Fibroblast of lung (primary cell): ENCODE results near the gene KRT37. TPM values are rescaled to one million over a fixed set of nuclear protein-coding genes. Genes with fewer than 3 reads are reported as not detected.

Experiments used
- DNase-seq, 2 donors: peaks; one replicate each; pipeline versions ENCODE4 v3.0.0 to v3.0.0-alpha.2; 2010; ENCODE audit warnings: low read depth in 2 of 2
- H2AFZ ChIP-seq: 2 replicates; pipeline ENCODE4 v1.5.1; 2012; ENCODE audit warnings: low read length, control low read depth, inconsistent platforms
- H3K27ac ChIP-seq: 2 replicates; pipeline ENCODE4 v1.5.1; 2011; ENCODE audit warnings: low read length, control low read depth; ENCODE audit not compliant: insufficient read depth
- H3K27me3 ChIP-seq: 2 replicates; pipeline ENCODE4 v1.5.1; 2011; ENCODE audit warnings: mild to moderate bottlenecking, low read length; ENCODE audit not compliant: control insufficient read depth, insufficient read depth
- H3K36me3 ChIP-seq: 2 replicates; pipeline ENCODE4 v1.5.1; 2011; ENCODE audit warnings: low read length; ENCODE audit not compliant: control insufficient read depth, insufficient read depth
- H3K4me1 ChIP-seq: 2 replicates; pipeline ENCODE4 v1.5.1; 2011; ENCODE audit warnings: low read length; ENCODE audit not compliant: control insufficient read depth, insufficient read depth; ENCODE audit errors: extremely low read depth
- H3K4me2 ChIP-seq: 2 replicates; pipeline ENCODE4 v1.5.1; 2011; ENCODE audit warnings: low read length, control low read depth; ENCODE audit not compliant: insufficient read depth; ENCODE audit errors: extremely low read depth
- H3K4me3 ChIP-seq, 4 experiments: fragments of 200-600 bp in 1 of 4; sonication (generic) in 1 of 4; replicated peaks in 1 of 4; 2 replicates each; pipeline ENCODE4 v1.5.1; 2011 to 2016; ENCODE audit warnings: low read length in 4 of 4, low read depth in 3 of 4, mild to moderate bottlenecking in 3 of 4, control low read depth in 2 of 4, inconsistent platforms in 1 of 4, mixed read lengths in 1 of 4; ENCODE audit not compliant: insufficient read depth in 1 of 4; ENCODE audit errors: control extremely low read depth in 1 of 4
- H3K79me2 ChIP-seq: 2 replicates; pipeline ENCODE4 v1.5.1; 2012; ENCODE audit warnings: mild to moderate bottlenecking, low read length, inconsistent platforms; ENCODE audit not compliant: control insufficient read depth, insufficient read depth
- H3K9ac ChIP-seq: 2 replicates; pipeline ENCODE4 v1.5.1; 2011; ENCODE audit warnings: mild to moderate bottlenecking, low read length, control low read depth; ENCODE audit not compliant: insufficient read depth
- H3K9me3 ChIP-seq: 2 replicates; pipeline ENCODE4 v1.5.1; 2012; ENCODE audit warnings: low read depth, low read length; ENCODE audit not compliant: control insufficient read depth, insufficient read depth
- H4K20me1 ChIP-seq: 2 replicates; pipeline ENCODE4 v1.5.1; 2011; ENCODE audit warnings: low read length; ENCODE audit not compliant: control insufficient read depth, insufficient read depth; ENCODE audit errors: extremely low read depth
- EZH2 ChIP-seq: IDR thresholded peaks from 2 replicates; pipeline ENCODE4 v1.5.1; 2012; ENCODE audit warnings: low read length, control low read depth, mild to moderate bottlenecking; ENCODE audit errors: missing control alignments
- polyA plus RNA-seq, 2 donors: library from polyadenylated mRNA; depleted of rRNA in 1 of 2; stranded (reverse) in 1 of 2; unstranded in 1 of 2; fragments of >200 nt; gene quantifications; 2 replicates each; pipeline ENCODE4 v1.2.1, GENCODE V29; 2011 to 2012; ENCODE audit warnings: missing spikeins in 1 of 2
- total RNA-seq: library from RNA; depleted of rRNA; stranded (reverse); fragments of >200 nt; gene quantifications from 2 replicates; pipeline ENCODE4 v1.2.1, GENCODE V29; 2014
- TF ChIP-seq, protein P1 (sequence below), 2 donors: IDR thresholded peaks in 1 of 2; conservative IDR thresholded peaks in 1 of 2; 1 replicate in 1 of 2; 2 replicates in 1 of 2; pipeline ENCODE4 v1.5.1; 2011 to 2012; ENCODE audit warnings: low read length in 2 of 2, control low read depth in 1 of 2, inconsistent platforms in 1 of 2, low read depth in 1 of 2, mild to moderate bottlenecking in 1 of 2

Gene KRT37
- total and polyA plus RNA-seq, 2 donors (not counting 1 experiment from before 2014, with no cell fraction given): not detected

DNA sequence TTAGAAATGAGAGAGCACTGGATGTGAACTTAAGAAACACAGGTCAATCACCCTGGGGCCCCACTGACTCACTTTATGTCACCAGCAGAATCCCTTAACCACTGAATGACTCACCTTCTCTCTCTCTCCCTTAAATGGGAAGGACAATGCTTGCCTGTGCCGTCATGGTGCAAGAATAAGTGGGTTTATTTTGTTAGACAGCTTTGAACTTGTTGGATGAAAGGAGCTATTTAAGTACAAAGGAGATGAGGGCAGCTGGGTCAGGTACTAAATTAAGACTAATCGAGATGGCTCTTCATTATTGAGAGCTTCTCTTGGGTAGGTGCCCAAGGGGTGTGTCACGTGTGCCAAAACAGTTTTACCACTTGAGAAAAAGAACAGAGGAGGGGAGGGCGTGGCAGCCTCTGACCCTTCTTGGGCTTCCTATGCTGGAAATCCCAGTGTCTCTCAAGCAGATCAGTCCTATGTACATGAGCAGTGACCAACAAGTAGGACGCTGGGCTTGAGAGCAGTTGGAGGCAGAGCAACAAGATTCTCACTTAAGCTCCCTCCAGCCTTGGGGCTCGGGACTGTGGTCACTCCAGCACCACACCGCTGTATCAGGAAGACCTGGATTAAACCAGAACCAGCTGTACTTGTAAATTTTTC lies 20.2 kb downstream of the KRT37 start:
- Histone ChIP-seq H3K79me2 (no peaks in the 10 kb centered on the region), H3K27ac (no peak overlapping the region), H3K4me1 (peaks cover 9% of the 10 kb centered on the region), H3K4me3 (no peak overlapping the region), H3K9ac (no peak overlapping the region), H2AFZ (no peak overlapping the region), H3K27me3 (no peaks in the 10 kb centered on the region), H3K4me2 (peak overlapping the region; percentile 36), H3K9me3 (no peaks in the 10 kb centered on the region), H3K36me3 (no peaks in the 10 kb centered on the region), H4K20me1 (no peaks in the 10 kb centered on the region)
- no peak for TF ChIP-seq EZH2
- TF ChIP-seq, protein P1, sequence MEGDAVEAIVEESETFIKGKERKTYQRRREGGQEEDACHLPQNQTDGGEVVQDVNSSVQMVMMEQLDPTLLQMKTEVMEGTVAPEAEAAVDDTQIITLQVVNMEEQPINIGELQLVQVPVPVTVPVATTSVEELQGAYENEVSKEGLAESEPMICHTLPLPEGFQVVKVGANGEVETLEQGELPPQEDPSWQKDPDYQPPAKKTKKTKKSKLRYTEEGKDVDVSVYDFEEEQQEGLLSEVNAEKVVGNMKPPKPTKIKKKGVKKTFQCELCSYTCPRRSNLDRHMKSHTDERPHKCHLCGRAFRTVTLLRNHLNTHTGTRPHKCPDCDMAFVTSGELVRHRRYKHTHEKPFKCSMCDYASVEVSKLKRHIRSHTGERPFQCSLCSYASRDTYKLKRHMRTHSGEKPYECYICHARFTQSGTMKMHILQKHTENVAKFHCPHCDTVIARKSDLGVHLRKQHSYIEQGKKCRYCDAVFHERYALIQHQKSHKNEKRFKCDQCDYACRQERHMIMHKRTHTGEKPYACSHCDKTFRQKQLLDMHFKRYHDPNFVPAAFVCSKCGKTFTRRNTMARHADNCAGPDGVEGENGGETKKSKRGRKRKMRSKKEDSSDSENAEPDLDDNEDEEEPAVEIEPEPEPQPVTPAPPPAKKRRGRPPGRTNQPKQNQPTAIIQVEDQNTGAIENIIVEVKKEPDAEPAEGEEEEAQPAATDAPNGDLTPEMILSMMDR (conservative IDR thresholded peaks at IDR 0.05 in 1 of 2, IDR thresholded peaks at IDR 0.05 in 1 of 2; ENCODE audit: low read depth in 1 of 2, low read length in 2 of 2): no peak
- peak; percentile 90 to 99 for DNase-seq

DNA sequence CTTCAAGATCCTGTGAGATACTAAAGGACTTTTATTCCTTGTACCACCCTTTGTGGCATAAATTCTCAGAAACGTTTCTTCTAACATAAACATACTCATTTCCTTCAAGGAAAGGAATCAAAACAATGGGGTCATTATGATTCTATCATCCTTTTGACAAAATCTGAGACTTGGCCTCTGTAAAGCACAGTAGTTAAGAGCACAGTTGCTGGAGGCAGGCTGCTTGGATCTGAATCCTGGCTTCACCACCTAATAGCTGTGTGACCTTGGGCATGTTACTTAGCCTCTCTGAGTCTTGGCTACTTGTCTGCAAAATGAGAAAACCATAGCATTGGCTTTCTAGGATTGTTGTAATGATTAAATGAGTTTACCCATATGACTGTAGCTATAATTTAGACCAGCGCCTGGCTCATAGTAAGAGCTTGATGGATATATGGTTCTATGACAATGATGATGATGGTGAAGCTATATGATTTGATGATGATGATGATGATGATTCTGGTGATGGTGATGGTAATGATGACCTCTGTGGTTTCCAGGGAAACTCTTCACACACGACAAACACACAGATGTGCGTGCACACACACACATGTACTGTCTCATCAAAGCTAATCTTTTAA lies 20.9 kb downstream of the KRT37 start:
- Histone ChIP-seq H3K4me1 (peaks cover 9% of the 10 kb centered on the region), H3K79me2 (no peaks in the 10 kb centered on the region), H3K9ac (no peak overlapping the region), H2AFZ (no peak overlapping the region), H3K4me2 (no peak overlapping the region), H3K4me3 (no peak overlapping the region), H3K36me3 (no peaks in the 10 kb centered on the region), H3K9me3 (no peaks in the 10 kb centered on the region), H3K27ac (no peak overlapping the region), H3K27me3 (no peaks in the 10 kb centered on the region), H4K20me1 (no peaks in the 10 kb centered on the region)
- TF ChIP-seq EZH2: no peak
- TF ChIP-seq, protein P1 (conservative IDR thresholded peaks at IDR 0.05 in 1 of 2, IDR thresholded peaks at IDR 0.05 in 1 of 2; ENCODE audit: low read depth in 1 of 2, low read length in 2 of 2): no peak
- peak; percentile 4 to 17 for DNase-seq

DNA sequence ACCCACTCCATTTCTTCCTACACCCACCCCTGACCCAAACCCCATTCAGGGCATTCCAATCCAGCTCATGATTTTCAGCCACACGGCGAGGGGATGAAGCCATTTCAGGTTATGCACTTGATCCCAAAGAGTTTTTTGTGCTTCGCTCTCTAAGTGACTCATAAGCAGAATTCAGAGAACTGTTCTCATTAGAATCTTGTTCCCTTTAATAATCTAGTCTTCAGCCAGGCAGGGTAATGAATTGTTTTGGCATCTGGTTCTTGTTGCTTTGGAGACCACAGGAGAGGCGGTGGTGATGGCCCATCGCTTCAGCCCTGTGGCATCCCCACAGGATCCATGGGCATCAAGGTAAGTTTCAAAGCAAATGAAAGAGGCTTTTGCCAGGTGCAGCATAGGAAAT lies 22.2 kb downstream of the KRT37 start:
- H3K9ac ChIP-seq: no peak overlapping the region
- no peaks in the 10 kb centered on the region for H3K9me3 ChIP-seq
- no peaks in the 10 kb centered on the region for H3K27me3 ChIP-seq
- peak in 1 of 2 donors; percentile 81 for DNase-seq
- H3K4me3 ChIP-seq: no peak overlapping the region
- H3K4me2 ChIP-seq: no peak overlapping the region
- no peak overlapping the region for H2AFZ ChIP-seq
- no peaks in the 10 kb centered on the region for H3K79me2 ChIP-seq
- no peaks in the 10 kb centered on the region for H4K20me1 ChIP-seq
- TF ChIP-seq, protein P1 (conservative IDR thresholded peaks at IDR 0.05 in 1 of 2, IDR thresholded peaks at IDR 0.05 in 1 of 2; ENCODE audit: low read depth in 1 of 2, low read length in 2 of 2): no peak
- no peaks in the 10 kb centered on the region for H3K36me3 ChIP-seq
- H3K4me1 ChIP-seq: peaks cover 9% of the 10 kb centered on the region
- no peak overlapping the region for H3K27ac ChIP-seq
